HepG2 (cell line): ENCODE data around the gene IL2RA. TPM values are rescaled to one million over a fixed set of nuclear protein-coding genes. Genes with fewer than 3 reads are reported as not detected.

ENCODE experiments used
- ATAC-seq: fragments of 200-7000 bp; cut with Tn5 transposase; 3 replicates; pipeline ENCODE4 v1.9.1; 2020; ENCODE audit warnings: mild to moderate bottlenecking, moderate library complexity
- BruUV-seq: library from RNA; stranded (reverse); fragments of 400-500 nt; replicated peaks from 2 replicates; lab custom pipeline; 2021; lab: Mats Ljungman, UMichigan
- CTCF ChIA-PET: fragments of 300-600 bp; formaldehyde crosslinking; extraction: SDS; loops from one replicate; lab custom pipeline; 2021; ENCODE audit warnings: low total read pairs, inconsistent platforms, low intra/inter-chr PET ratio; lab: Yijun Ruan, JAX
- POLR2A ChIA-PET: fragments of 350-600 bp; sonication (Branson Sonifier 250); formaldehyde crosslinking; loops from one replicate; lab custom pipeline; 2020; ENCODE audit warnings: antibody characterized with exemption, inconsistent platforms; lab: Yijun Ruan, JAX
- DNase-seq: peaks from one replicate; pipeline ENCODE4 v3.0.0-alpha.2; 2015; ENCODE audit warnings: low spot score
- FAIRE-seq: peaks from 3 replicates; lab custom pipeline; 2011; peaks lifted over from hg19 to GRCh38; lab: Jason Lieb, UNC
- H2AFZ ChIP-seq: one replicate; pipeline ENCODE4 v1.6.1; 2011; ENCODE audit warnings: low read length, inconsistent platforms
- H3K27ac ChIP-seq: fragments of 300-600 bp; 3 replicates; pipeline ENCODE4 v1.8.0; 2011; ENCODE audit warnings: mixed run types, mild to moderate bottlenecking, mixed read lengths, low read length, inconsistent platforms; ENCODE audit not compliant: insufficient read depth; ENCODE audit errors: extremely low read length
- H3K27me3 ChIP-seq, 2 experiments: fragments of 200-600 bp in 1 of 2; 2 replicates in 1 of 2; 3 replicates in 1 of 2; pipeline versions ENCODE4 v1.6.0 to v1.8.0; 2011; ENCODE audit warnings: low read length in 2 of 2, mild to moderate bottlenecking in 2 of 2, moderate library complexity in 2 of 2, inconsistent platforms in 1 of 2; ENCODE audit not compliant: insufficient read depth in 2 of 2, control insufficient read depth in 1 of 2
- H3K36me3 ChIP-seq, 2 experiments: fragments of 200-600 bp in 1 of 2; replicated peaks in 1 of 2; 2 replicates in 1 of 2; 3 replicates in 1 of 2; pipeline versions ENCODE4 v1.5.1 to v1.8.0; 2011; ENCODE audit warnings: low read length in 2 of 2, inconsistent platforms in 1 of 2; ENCODE audit not compliant: insufficient read depth in 2 of 2, control insufficient read depth in 1 of 2
- H3K4me1 ChIP-seq: 2 replicates; pipeline ENCODE4 v1.5.1; 2012; ENCODE audit warnings: low read length, inconsistent platforms; ENCODE audit not compliant: insufficient read depth
- H3K4me2 ChIP-seq: 2 replicates; pipeline ENCODE4 v1.6.0; 2011; ENCODE audit warnings: low read depth, low read length, inconsistent platforms
- H3K4me3 ChIP-seq, 3 experiments: fragments of 200-600 bp in 1 of 3; sonication (generic), shearing (Covaris generic) in 1 of 3; replicated peaks in 1 of 3; 2 replicates each; pipeline ENCODE4 v1.5.1; 2011 to 2016; ENCODE audit warnings: low read length in 3 of 3, inconsistent platforms in 2 of 3, low read depth in 2 of 3, mild to moderate bottlenecking in 2 of 3, control low read depth in 1 of 3, mixed read lengths in 1 of 3; ENCODE audit not compliant: insufficient read depth in 1 of 3
- H3K79me2 ChIP-seq: one replicate; pipeline ENCODE4 v1.6.1; 2011; ENCODE audit warnings: low read length, inconsistent platforms; ENCODE audit not compliant: insufficient read depth
- H3K9ac ChIP-seq: 2 replicates; pipeline ENCODE4 v1.6.0; 2011; ENCODE audit warnings: mild to moderate bottlenecking, low read depth, low read length, inconsistent platforms; ENCODE audit not compliant: insufficient read depth
- H3K9me3 ChIP-seq: 2 replicates; pipeline ENCODE4 v1.5.1; 2012; ENCODE audit warnings: mild to moderate bottlenecking, low read length
- H4K20me1 ChIP-seq: 2 replicates; pipeline ENCODE4 v1.6.0; 2011; ENCODE audit warnings: inconsistent platforms, mild to moderate bottlenecking, low read length, moderate library complexity; ENCODE audit not compliant: insufficient read depth
- BATF2 ChIP-seq: sonication (generic); formaldehyde crosslinking; IDR thresholded peaks from 2 replicates; pipeline ENCODE4 v1.8.0; 2022; ENCODE audit warnings: mild to moderate bottlenecking, missing genetic modification reagents, moderate library complexity
- ELF1 ChIP-seq: sonication (generic); formaldehyde crosslinking; IDR thresholded peaks from 2 replicates; pipeline ENCODE4 v1.4.0; 2020; ENCODE audit warnings: missing genetic modification reagents
- MAFF ChIP-seq: IDR thresholded peaks from 2 replicates; pipeline ENCODE4 v1.6.1; 2011; ENCODE audit warnings: low read depth, low read length, improper control_type of control experiment
- ZNF30 ChIP-seq: sonication (generic); formaldehyde crosslinking; IDR thresholded peaks from 2 replicates; pipeline ENCODE4 v1.5.0; 2020; ENCODE audit warnings: mild to moderate bottlenecking, missing genetic modification reagents
- ZNF317 ChIP-seq: sonication (generic); formaldehyde crosslinking; IDR thresholded peaks from 2 replicates; pipeline ENCODE4 v1.5.0; 2020; ENCODE audit warnings: mild to moderate bottlenecking, missing genetic modification reagents
- WGBS: methylation state at CpG from one replicate; pipeline ENCODE4 v1.1.6; 2017; ENCODE audit warnings: low lambda C conversion rate; 5-methylcytosine and 5-hydroxymethylcytosine counted together
- in situ Hi-C: cut with HindIII; loops from 2 replicates; pipeline ENCODE4 v1.10.0; 2017; ENCODE audit warnings: low pct_unique_long_range_greater_than_20kb; ENCODE audit not compliant: extremely low pct_ligation_motif_present
- intact Hi-C: fragments of 100-400 bp; cut with micrococcal nuclease; formaldehyde crosslinking; loops from one replicate; pipeline ENCODE4 v1.10.0; 2022; ENCODE audit not compliant: unreplicated experiment
- polyA plus RNA-seq, 8 experiments: library from polyadenylated mRNA; depleted of rRNA in 3 of 8; stranded (reverse) in 7 of 8; unstranded in 1 of 8; fragments of >200 nt; fragmentation: Illumina TruSeq in 4 of 8; extraction: Trizol in 4 of 8; gene quantifications; 2 replicates each; pipeline versions ENCODE4 v1.2.1 to v1.2.3, GENCODE V29; 2011 to 2016; ENCODE audit warnings: low read depth in 4 of 8, missing spikeins in 1 of 8, mixed read lengths in 1 of 8; ENCODE audit not compliant: insufficient read depth in 1 of 8
- total RNA-seq, 5 experiments: library from RNA; depleted of rRNA; stranded (reverse); fragments of >200 nt; fragmentation: Illumina TruSeq; extraction: Trizol; gene quantifications; 2 replicates each; pipeline ENCODE4 v1.2.3, GENCODE V29; 2016; ENCODE audit warnings: low read depth in 1 of 5
- TF ChIP-seq, protein P1 (sequence below): sonication (generic); formaldehyde crosslinking; conservative IDR thresholded peaks from 2 replicates; pipeline ENCODE4 v1.4.0; 2020; ENCODE audit warnings: mild to moderate bottlenecking, missing genetic modification reagents, moderate library complexity

IL2RA gene
- total and polyA plus RNA-seq, 2 of the 13 experiments (the other 11 are each of a cell fraction or from before 2014, with no cell fraction given): not detected

GRCh38 chr10:6030217-6030616 is 31.9 kb downstream of the IL2RA start:
- no peak overlapping the region for H3K4me2 ChIP-seq
- intact Hi-C loops (no loop called here), in situ Hi-C loops (no loop called here)
- H3K79me2 ChIP-seq: no peaks in the 10 kb centered on the region
- H3K4me1 ChIP-seq: no peaks in the 10 kb centered on the region
- peaks cover 0 to 12% of the 10 kb centered on the region in 2 experiments; a peak in 3 of 5 replicates for H3K27me3 ChIP-seq
- ATAC-seq: no peak
- DNase-seq: no peak
- no peak overlapping the region for H3K4me3 ChIP-seq
- H3K36me3 ChIP-seq: no peaks in the 10 kb centered on the region
- no peak overlapping the region for H3K27ac ChIP-seq
- TF ChIP-seq, protein P1, sequence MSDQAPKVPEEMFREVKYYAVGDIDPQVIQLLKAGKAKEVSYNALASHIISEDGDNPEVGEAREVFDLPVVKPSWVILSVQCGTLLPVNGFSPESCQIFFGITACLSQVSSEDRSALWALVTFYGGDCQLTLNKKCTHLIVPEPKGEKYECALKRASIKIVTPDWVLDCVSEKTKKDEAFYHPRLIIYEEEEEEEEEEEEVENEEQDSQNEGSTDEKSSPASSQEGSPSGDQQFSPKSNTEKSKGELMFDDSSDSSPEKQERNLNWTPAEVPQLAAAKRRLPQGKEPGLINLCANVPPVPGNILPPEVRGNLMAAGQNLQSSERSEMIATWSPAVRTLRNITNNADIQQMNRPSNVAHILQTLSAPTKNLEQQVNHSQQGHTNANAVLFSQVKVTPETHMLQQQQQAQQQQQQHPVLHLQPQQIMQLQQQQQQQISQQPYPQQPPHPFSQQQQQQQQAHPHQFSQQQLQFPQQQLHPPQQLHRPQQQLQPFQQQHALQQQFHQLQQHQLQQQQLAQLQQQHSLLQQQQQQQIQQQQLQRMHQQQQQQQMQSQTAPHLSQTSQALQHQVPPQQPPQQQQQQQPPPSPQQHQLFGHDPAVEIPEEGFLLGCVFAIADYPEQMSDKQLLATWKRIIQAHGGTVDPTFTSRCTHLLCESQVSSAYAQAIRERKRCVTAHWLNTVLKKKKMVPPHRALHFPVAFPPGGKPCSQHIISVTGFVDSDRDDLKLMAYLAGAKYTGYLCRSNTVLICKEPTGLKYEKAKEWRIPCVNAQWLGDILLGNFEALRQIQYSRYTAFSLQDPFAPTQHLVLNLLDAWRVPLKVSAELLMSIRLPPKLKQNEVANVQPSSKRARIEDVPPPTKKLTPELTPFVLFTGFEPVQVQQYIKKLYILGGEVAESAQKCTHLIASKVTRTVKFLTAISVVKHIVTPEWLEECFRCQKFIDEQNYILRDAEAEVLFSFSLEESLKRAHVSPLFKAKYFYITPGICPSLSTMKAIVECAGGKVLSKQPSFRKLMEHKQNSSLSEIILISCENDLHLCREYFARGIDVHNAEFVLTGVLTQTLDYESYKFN (CRISPR knock-in tag): no peak
- no peak for TF ChIP-seq BATF2
- no peak for TF ChIP-seq ELF1
- TF ChIP-seq ZNF30: no peak
- peak; percentile 92 for TF ChIP-seq ZNF317 (CRISPR knock-in tag)
- TF ChIP-seq MAFF: no peak
- TF ChIP-seq, all 625 proteins: peak for 1
- 76% methylated on average over 7 of the region's 7 CpGs for WGBS
- no peak for FAIRE-seq
- Histone ChIP-seq H2AFZ (no peak overlapping the region), H3K9ac (no peak overlapping the region), H3K9me3 (no peaks in the 10 kb centered on the region), H4K20me1 (no peaks in the 10 kb centered on the region)
- no TSS peak for BruUV-seq
- POLR2A ChIA-PET: no interaction called here
- CTCF ChIA-PET: no interaction called here
